HG03460 (cell line): ENCODE results near the gene MLYCD.
"Not testable (repeated sequence)": the region's sequence is repeated elsewhere in the genome, so short reads cannot be mapped to it uniquely, and the experiment has no call there.

Source experiments
- ATAC-seq: cut with Tn5 transposase; IDR thresholded peaks from one replicate; pipeline ENCODE4 v1.9.1; 2021; ENCODE audit not compliant: unreplicated experiment

The MLYCD gene

GRCh38 chr16:83939266-83939855 is 40.4 kb downstream of the MLYCD start:
- ATAC-seq = no peak

- ATAC-seq = no peak
Measured at GRCh38 chr16:83940119-83940518, 41.2 kb downstream of the MLYCD start.

GRCh38 chr16:83940630-83941378 is 41.9 kb downstream of the MLYCD start:
- ATAC-seq = no peak

- ATAC-seq = not testable (repeated sequence)
Measured at GRCh38 chr16:83941546-83941945, 42.6 kb downstream of the MLYCD start.

GRCh38 chr16:83942074-83942473 is 43.2 kb downstream of the MLYCD start:
- no peak for ATAC-seq

- ATAC-seq = no peak
Measured at GRCh38 chr16:83942815-83943515, 44.0 kb downstream of the MLYCD start.

GRCh38 chr16:83943516-83944050 is 44.7 kb downstream of the MLYCD start:
- ATAC-seq = no peak

GRCh38 chr16:83945587-83945986 is 46.7 kb downstream of the MLYCD start:
- ATAC-seq = no peak

GRCh38 chr16:83946154-83946780 is 47.4 kb downstream of the MLYCD start:
- ATAC-seq = no peak

- ATAC-seq = no peak
Measured at GRCh38 chr16:83946781-83947566, 48.1 kb downstream of the MLYCD start.

GRCh38 chr16:83947642-83948234 is 48.8 kb downstream of the MLYCD start:
- no peak for ATAC-seq

GRCh38 chr16:83948914-83949723 is 50.2 kb downstream of the MLYCD start:
- no peak for ATAC-seq

GRCh38 chr16:83949724-83950001 is 50.7 kb downstream of the MLYCD start:
- no peak for ATAC-seq

- not testable (repeated sequence) for ATAC-seq
Measured at GRCh38 chr16:83950862-83951399, 52.0 kb downstream of the MLYCD start.

GRCh38 chr16:83951544-83951943 is 52.6 kb downstream of the MLYCD start:
- no peak for ATAC-seq

GRCh38 chr16:83952587-83952939 is 53.6 kb downstream of the MLYCD start:
- no peak for ATAC-seq

- peak; percentile 80 for ATAC-seq
Measured at GRCh38 chr16:83952940-83953795, 54.3 kb downstream of the MLYCD start, which contains the start of gene OSGIN1. OSGIN1 (plus strand) TSS chr16:83953240; CDS start chr16:83957672, 4,432 bp downstream.
